GM12874 (cell line): ENCODE measurements around the gene METTL22.

ENCODE experiments used
- TF ChIP-seq, protein P1 (sequence below): IDR thresholded peaks from 2 replicates; pipeline ENCODE4 v1.5.1; 2011; ENCODE audit warnings: low read depth, mild to moderate bottlenecking, control low read depth, low read length, moderate library complexity; ENCODE audit not compliant: insufficient read depth

METTL22 gene

GRCh38 chr16:8619671-8620370, 1.7 kb upstream of the METTL22 start:
- TF ChIP-seq, protein P1, sequence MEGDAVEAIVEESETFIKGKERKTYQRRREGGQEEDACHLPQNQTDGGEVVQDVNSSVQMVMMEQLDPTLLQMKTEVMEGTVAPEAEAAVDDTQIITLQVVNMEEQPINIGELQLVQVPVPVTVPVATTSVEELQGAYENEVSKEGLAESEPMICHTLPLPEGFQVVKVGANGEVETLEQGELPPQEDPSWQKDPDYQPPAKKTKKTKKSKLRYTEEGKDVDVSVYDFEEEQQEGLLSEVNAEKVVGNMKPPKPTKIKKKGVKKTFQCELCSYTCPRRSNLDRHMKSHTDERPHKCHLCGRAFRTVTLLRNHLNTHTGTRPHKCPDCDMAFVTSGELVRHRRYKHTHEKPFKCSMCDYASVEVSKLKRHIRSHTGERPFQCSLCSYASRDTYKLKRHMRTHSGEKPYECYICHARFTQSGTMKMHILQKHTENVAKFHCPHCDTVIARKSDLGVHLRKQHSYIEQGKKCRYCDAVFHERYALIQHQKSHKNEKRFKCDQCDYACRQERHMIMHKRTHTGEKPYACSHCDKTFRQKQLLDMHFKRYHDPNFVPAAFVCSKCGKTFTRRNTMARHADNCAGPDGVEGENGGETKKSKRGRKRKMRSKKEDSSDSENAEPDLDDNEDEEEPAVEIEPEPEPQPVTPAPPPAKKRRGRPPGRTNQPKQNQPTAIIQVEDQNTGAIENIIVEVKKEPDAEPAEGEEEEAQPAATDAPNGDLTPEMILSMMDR = no peak

GRCh38 chr16:8620535-8620934, 963 bp upstream of the METTL22 start:
- TF ChIP-seq, protein P1 = no peak

DNA sequence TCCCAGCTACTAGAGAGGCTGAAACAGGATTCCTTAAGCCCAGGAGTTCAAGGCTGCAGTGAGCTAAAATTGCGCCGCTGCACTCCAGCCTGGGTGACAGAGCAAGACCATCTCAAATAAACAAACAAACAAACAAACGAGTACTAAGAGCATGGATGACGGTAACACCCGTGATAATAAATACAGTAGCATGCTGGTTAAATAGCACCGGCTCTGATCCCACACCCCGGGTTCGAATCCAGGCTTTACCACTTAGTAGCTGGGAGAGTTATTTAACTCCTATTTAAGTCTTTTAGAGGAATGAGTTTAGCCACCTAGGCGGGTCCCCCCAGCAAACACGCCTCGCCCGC, 301 bp upstream of the METTL22 start:
- TF ChIP-seq, protein P1 = no peak

- TF ChIP-seq, protein P1 = no peak
Measured at GRCh38 chr16:8622315-8622656, 788 bp downstream of the METTL22 start.

- TF ChIP-seq, protein P1 = no peak
Measured at GRCh38 chr16:8623634-8624033, 2.1 kb downstream of the METTL22 start.

- TF ChIP-seq, protein P1 = no peak
Measured at GRCh38 chr16:8625491-8626087, 4.1 kb downstream of the METTL22 start.

DNA sequence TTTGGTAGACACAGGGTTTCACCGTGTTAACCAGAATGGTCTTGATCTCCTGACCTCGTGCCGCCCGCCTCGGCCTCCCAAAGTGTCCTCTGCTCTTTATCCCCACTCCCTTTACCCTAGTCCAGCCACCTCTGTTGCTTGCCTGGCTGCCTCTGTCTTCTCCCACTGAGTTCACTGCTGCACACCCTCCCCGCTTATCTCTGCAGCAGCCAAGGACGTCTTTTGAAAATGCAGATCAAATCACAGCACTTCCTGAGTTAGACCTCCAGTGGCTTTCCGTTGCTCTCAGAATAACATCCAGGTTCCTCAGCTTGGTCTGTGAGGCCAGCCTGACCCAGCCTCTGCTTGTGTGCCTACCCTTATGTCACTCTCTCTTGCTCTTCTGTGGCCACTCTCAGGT, 5.4 kb downstream of the METTL22 start:
- TF ChIP-seq, protein P1 = no peak
